MM.1S (cell line): Measurements from ENCODE around the gene NFATC2.

Experiments used
- DNase-seq: peaks from one replicate; pipeline ENCODE4 v3.0.0-alpha.2; 2015
- H2AFZ ChIP-seq: fragments of 300-600 bp; sonication (generic); 2 replicates; pipeline ENCODE4 v1.6.0; 2016; ENCODE audit warnings: antibody characterized with exemption, low read length
- H3F3A ChIP-seq: fragments of 300-600 bp; sonication (generic); 2 replicates; pipeline ENCODE4 v1.6.1; 2016; ENCODE audit warnings: mild to moderate bottlenecking, antibody characterized with exemption, low read length, moderate library complexity, mixed read lengths; ENCODE audit not compliant: insufficient read depth
- H3K27ac ChIP-seq: fragments of 300-600 bp; sonication (generic); 2 replicates; pipeline ENCODE4 v1.5.1; 2016; ENCODE audit warnings: mild to moderate bottlenecking, low read length
- H3K27me3 ChIP-seq: fragments of 300-600 bp; sonication (generic); replicated peaks from 2 replicates; pipeline ENCODE4 v1.6.0; 2016; ENCODE audit warnings: low read length; ENCODE audit not compliant: insufficient read depth
- H3K36me3 ChIP-seq: fragments of 300-600 bp; sonication (generic); replicated peaks from 2 replicates; pipeline ENCODE4 v1.6.1; 2016; ENCODE audit warnings: mild to moderate bottlenecking, low read length, mixed read lengths; ENCODE audit not compliant: insufficient read depth
- H3K4me1 ChIP-seq: fragments of 300-600 bp; sonication (generic); 2 replicates; pipeline ENCODE4 v1.6.1; 2016; ENCODE audit warnings: low read length, mixed read lengths
- H3K4me2 ChIP-seq: fragments of 300-600 bp; sonication (generic); 2 replicates; pipeline ENCODE4 v1.6.0; 2016; ENCODE audit warnings: low read depth, low read length
- H3K4me3 ChIP-seq: fragments of 300-600 bp; sonication (generic); 2 replicates; pipeline ENCODE4 v1.5.1; 2016; ENCODE audit warnings: low read length, mixed read lengths
- H3K79me2 ChIP-seq: fragments of 300-600 bp; sonication (generic); 2 replicates; pipeline ENCODE4 v1.6.1; 2016; ENCODE audit warnings: mixed run types, low read length, mixed read lengths
- H3K9ac ChIP-seq: fragments of 300-600 bp; sonication (generic); 2 replicates; pipeline ENCODE4 v1.6.1; 2016; ENCODE audit warnings: low read length, mixed read lengths
- H3K9me2 ChIP-seq: fragments of 300-600 bp; sonication (generic); replicated peaks from 2 replicates; pipeline ENCODE4 v1.6.1; 2016; ENCODE audit warnings: mild to moderate bottlenecking, low read length, mixed read lengths; ENCODE audit not compliant: insufficient read depth
- H3K9me3 ChIP-seq: fragments of 300-600 bp; sonication (generic); replicated peaks from 2 replicates; pipeline ENCODE4 v1.6.1; 2016; ENCODE audit warnings: mild to moderate bottlenecking, low read length, mixed read lengths; ENCODE audit not compliant: insufficient read depth
- H4K20me1 ChIP-seq: fragments of 300-600 bp; sonication (generic); 2 replicates; pipeline ENCODE4 v1.6.1; 2016; ENCODE audit warnings: mild to moderate bottlenecking, low read length, moderate library complexity, mixed read lengths; ENCODE audit not compliant: insufficient read depth
- CTCF ChIP-seq: fragments of 300-600 bp; sonication (generic); IDR thresholded peaks from 2 replicates; pipeline ENCODE4 v1.5.1; 2016; ENCODE audit warnings: antibody characterized with exemption, low read length, mixed read lengths
- EZH2 ChIP-seq: fragments of 300-600 bp; sonication (generic); optimal IDR thresholded peaks from 2 replicates; pipeline ENCODE3; 2017; ENCODE audit warnings: low read depth, mild to moderate bottlenecking, antibody characterized with exemption, low read length, mixed read lengths
- EZH2phosphoT487 ChIP-seq: fragments of 300-600 bp; sonication (generic); IDR thresholded peaks from 2 replicates; pipeline ENCODE4 v1.6.1; 2018; ENCODE audit warnings: antibody characterized with exemption, low read length

Gene NFATC2

GRCh38 chr20:51577432-51578144, 35.1 kb upstream of the NFATC2 start:
- Histone ChIP-seq H4K20me1 (no peaks in the 10 kb centered on the region), H3K36me3 (no peaks in the 10 kb centered on the region), H3K9ac (no peak overlapping the region), H3K4me2 (no peak overlapping the region), H3K9me3 (no peaks in the 10 kb centered on the region), H3K79me2 (no peaks in the 10 kb centered on the region), H2AFZ (no peak overlapping the region), H3K27me3 (no peaks in the 10 kb centered on the region), H3K4me3 (no peak overlapping the region), H3K9me2 (no peaks in the 10 kb centered on the region), H3K4me1 (no peaks in the 10 kb centered on the region), H3K27ac (no peak overlapping the region), H3F3A (no peaks in the 10 kb centered on the region)
- no peak for DNase-seq
- no peak for TF ChIP-seq CTCF
- TF ChIP-seq EZH2phosphoT487, result no peak
- TF ChIP-seq EZH2, result no peak

- H3K9ac ChIP-seq, result no peak overlapping the region
- H2AFZ ChIP-seq, result no peak overlapping the region
- no peaks in the 10 kb centered on the region for H3K27me3 ChIP-seq
- no peak overlapping the region for H3K4me2 ChIP-seq
- no peak overlapping the region for H3K4me3 ChIP-seq
- no peaks in the 10 kb centered on the region for H3K4me1 ChIP-seq
- DNase-seq, result no peak
- no peaks in the 10 kb centered on the region for H3K36me3 ChIP-seq
- H3K27ac ChIP-seq, result no peak overlapping the region
- H3K9me2 ChIP-seq, result no peaks in the 10 kb centered on the region
- H3F3A ChIP-seq, result no peaks in the 10 kb centered on the region
- TF ChIP-seq CTCF (no peak), EZH2phosphoT487 (no peak), EZH2 (no peak)
- no peaks in the 10 kb centered on the region for H3K9me3 ChIP-seq
- no peaks in the 10 kb centered on the region for H4K20me1 ChIP-seq
- no peaks in the 10 kb centered on the region for H3K79me2 ChIP-seq
These were observed 33.0 kb upstream of the NFATC2 start for GRCh38 chr20:51575486-51575885.

- Histone ChIP-seq H3K9ac (no peak overlapping the region), H3K4me2 (no peak overlapping the region), H3K36me3 (no peaks in the 10 kb centered on the region), H3K4me3 (no peak overlapping the region), H3K27ac (no peak overlapping the region), H4K20me1 (no peaks in the 10 kb centered on the region), H3F3A (no peaks in the 10 kb centered on the region), H2AFZ (no peak overlapping the region), H3K79me2 (no peaks in the 10 kb centered on the region), H3K4me1 (no peaks in the 10 kb centered on the region), H3K27me3 (no peaks in the 10 kb centered on the region), H3K9me3 (no peaks in the 10 kb centered on the region), H3K9me2 (no peaks in the 10 kb centered on the region)
- TF ChIP-seq EZH2 (no peak), EZH2phosphoT487 (no peak), CTCF (no peak)
- DNase-seq, result no peak
These were observed 31.9 kb upstream of the NFATC2 start for GRCh38 chr20:51574248-51575033.
